GM18502 (cell line): Measurements from ENCODE around the gene ERC1.

Source experiments
- ATAC-seq: cut with Tn5 transposase; IDR thresholded peaks from one replicate; pipeline ENCODE4 v1.9.1; 2021; ENCODE audit warnings: mild to moderate bottlenecking; ENCODE audit not compliant: unreplicated experiment, poor library complexity

The ERC1 gene

DNA sequence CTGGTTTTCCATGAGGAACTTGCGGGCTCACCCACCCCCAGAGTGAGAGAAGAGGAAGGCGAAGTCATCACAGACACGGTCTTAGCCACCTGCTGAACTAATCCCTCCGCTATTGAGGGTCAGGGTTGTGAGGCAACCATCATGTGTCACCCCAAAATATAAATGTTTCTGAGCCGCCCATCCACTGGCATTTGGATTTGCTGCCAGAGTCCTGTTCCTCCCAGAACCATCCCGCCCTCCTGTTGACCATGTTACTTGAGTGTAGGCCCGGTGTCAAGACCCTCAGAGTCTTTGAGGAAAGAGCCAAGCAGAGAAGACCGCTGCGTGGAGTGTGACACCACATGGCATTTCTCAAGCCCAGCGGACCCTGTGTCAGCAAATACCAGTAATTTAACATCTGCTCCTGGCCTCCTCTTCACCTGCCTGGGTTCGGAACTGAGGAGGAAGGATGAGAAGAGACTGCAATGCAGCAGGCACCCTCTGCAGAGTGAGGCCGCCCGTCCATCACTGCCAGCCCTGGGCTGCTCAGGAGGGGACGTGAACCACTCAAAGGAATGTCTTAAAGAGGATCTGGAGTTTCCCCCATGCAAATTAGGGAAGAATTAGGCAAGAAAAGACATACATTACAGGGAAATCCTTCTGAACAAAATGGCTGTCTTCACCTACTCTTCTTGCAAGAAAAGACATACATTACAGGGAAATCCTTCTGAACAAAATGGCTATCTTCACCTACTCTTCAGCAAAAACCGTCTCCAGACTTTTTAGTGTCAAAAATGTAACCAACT, 502.9 kb downstream of the ERC1 start:
- no peak for ATAC-seq

DNA sequence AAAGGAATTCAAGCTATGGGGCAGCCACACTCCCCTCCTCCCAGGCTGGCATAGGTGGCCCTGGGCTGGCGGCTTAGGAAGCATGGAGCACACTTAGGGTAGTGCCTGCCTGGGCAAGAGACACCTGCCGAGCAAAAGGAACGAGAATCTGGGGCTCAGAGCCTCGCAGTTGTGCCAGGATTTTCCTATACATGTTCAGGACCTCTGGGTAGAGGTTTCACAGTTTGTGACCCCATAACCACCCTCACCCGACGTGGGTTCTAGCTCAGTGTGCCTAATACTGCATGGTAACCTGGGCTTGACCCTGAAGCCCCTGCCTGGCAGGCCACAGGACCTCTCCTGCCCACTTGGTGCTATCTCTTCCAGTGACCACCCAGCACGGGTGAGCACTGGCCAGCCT, 503.8 kb downstream of the ERC1 start:
- no peak for ATAC-seq

DNA sequence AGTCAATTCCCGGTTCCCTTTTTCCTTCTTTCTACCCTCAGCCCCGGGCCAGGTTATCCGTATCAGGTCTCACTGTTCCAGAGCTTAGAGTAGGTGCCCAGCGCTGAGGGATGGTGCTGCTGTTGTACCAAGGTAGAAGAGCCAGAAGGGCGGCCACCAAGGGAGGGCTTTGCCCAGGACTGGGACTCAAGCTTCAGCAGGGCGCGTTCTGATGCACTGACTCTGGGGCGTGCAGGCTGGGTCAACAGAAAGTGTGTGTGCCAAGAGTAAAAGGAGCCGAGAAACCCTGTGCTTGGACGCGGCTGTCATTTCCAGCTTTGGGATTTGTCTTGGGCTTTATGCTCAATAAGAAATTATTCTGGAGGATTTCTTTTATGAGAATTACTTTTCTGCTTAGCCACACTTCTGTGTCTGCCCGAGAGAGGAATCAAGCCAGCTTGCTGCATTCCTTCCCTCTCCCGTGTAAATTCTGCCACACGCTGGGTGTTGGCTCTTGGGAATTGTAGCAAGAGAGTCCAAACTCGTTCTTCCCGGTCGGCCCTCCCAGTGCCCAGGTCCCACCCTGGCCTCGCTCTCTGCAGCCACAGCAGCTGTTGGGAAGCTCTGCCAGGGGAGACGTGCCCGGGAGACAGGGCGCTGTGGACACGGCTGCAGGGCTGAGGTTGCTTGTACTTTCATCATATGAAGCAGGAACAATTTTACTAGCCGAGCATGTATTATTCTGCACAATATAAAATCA, 505.3 kb downstream of the ERC1 start:
- no peak for ATAC-seq

DNA sequence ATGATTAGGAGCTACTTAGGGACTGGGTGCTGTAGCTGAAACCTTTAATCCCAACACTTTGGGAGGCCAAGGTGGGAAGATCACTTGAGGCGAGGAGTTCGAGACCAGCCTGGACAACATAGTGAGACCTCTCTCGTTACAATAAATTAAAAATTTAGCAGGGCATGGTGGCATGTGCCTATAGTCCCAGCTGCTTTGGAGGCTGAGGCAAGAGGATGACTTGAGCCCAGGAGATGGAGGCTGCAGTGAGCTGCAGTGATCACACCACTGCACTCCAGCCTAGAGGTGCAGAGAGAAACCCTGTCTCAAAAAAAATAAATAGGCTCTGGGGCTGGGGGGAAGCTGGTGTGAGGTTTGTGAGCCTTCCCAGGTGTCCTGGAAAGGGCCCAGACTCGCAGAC, 506.1 kb downstream of the ERC1 start:
- no peak for ATAC-seq

DNA sequence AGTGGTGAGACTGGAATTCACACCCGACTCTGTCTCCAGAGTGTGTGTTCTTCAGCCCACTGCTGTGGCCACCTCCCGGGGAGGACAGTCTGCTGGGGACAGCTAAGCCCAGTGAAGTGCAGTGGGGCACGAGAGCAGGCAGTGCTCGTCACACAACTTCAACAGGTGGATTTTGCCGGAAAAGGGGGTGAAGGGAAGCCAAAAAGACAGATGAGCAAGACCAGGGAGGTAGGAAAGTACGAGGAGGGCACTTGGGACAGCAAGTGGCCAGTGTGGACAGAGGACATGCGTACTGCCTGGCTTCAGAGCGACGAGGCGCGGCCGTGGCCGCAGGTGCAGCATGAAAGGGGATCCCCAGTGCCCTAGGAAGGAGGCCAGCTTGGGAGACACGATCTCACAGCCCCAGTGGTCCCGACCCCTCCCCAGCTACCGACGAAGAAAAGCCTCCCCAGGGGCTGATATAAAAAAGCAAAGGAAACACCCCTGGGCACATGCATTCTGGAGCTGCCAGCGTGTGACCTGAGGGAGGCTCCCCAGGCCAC, 507.2 kb downstream of the ERC1 start:
- no peak for ATAC-seq

DNA sequence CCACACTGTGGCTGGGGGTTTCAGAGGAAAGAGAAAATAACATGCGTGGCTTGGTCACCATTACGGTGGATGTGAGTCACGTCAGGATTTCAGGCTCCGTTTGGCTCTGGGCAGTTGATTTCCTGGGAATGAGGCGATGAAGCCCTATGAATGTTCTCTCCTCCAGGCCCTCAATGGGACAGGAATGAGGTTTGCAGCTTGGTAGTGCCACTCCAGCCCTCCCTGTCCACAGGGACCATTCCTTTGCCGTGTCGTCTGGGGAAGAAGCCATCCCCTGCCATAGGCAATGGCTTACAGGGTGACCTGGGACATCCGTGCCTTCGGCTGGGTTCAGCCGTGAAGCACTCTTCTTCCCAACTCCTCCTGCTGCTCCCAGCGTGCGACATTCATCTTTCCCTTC, 508.3 kb downstream of the ERC1 start:
- ATAC-seq = no peak

DNA sequence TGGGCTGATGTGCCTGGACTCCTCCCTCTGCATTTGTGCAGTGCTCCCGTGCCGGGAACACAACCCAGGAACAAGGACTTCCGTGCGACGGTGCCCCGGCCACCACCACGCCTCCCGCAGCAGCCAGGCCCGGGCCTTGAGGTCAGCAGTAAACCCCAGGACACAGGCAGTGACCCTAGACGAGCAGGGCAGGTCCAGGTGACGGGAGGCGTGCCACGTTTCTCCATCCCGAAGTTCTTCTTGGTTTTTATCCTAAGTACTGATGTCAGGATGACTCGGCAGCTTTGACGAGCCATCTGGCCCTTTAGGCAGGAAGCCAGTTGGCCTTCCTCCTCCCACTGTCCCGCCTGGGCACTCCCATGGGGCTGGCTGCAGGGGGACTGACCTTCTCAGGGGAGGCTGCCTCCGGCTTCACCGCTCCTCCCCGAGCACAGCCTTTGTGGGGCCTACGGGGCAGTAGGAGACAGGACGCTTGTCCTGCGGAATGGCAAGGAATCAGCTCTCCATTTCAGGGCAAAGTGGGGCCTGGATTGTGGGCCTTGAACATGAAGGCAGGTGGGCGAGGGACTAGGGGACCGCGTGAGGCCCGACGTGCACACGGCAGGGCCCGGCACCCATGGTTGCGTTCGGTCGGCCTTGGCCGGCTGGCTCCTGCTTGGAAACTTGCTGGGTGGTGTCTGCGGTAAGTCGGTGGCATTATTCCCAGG, 509.2 kb downstream of the ERC1 start:
- no peak for ATAC-seq

DNA sequence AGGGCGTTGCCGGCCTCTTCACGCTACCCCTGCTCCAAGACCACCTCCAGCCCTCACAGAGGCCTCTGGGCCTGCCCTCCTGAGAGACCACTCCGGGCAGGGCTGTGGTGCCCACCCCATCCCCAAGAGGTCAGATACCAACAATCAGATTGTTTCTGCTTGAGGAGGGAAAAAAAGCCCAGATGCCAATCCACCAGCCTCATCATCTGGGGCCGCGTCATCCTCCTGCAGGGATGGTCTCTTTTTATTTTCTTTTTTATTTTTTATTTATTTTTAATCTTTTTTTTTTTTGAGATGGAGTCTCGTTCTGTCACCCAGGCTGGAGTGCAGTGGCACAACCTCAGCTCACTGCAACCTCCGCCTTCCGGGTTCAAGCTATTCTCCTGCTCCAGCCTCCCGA, 510.0 kb downstream of the ERC1 start:
- ATAC-seq = no peak

DNA sequence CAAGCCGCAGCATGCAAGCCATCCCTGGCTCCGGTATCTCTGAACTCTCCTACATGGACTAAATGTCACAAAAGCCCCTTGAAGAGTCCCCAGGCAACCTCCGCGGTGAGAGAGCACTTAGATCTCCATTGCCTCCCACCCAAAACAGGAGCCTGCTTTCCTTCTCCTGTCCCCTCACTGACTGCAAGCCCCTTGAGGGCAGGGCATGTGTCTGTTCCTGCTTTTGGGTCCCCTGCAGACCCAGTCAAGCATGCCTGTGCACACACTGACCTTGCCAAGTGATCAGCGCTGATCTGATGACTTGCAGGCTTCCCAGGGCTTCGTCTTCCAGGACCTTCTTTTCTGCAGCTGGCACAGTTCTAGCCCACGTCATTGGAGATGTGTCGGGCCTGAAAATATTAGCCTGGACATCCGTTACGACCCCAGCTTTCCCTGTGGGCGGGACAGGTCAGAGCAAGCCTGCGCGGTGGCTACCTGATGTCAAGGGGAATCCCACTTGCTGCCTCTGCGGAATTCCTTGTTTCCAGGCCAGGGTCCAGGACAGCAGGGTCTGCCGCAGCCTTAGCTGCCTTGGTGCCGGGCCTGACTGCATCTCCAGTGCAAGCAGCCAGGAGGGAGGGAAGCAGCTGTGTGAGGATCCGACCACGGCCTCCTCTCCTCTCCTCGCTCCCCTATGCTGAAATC, 510.8 kb downstream of the ERC1 start:
- no peak for ATAC-seq

DNA sequence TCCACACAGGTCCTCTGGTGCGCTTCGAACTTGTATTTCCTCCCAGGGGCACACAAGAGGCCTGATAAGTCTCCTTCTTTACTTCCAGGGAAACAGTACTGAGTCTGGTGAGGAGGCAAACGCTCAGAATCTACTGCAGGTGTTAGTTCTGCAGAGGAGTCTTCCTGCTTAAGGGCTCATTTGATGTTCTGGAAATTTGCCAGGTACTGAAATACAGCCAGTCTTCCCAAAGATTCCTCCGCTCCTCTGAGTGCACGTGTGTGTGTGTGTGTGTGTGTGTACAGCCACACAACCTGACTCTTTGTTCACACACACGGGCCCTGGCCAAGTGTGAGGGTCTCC, 511.3 kb downstream of the ERC1 start:
- ATAC-seq = no peak

DNA sequence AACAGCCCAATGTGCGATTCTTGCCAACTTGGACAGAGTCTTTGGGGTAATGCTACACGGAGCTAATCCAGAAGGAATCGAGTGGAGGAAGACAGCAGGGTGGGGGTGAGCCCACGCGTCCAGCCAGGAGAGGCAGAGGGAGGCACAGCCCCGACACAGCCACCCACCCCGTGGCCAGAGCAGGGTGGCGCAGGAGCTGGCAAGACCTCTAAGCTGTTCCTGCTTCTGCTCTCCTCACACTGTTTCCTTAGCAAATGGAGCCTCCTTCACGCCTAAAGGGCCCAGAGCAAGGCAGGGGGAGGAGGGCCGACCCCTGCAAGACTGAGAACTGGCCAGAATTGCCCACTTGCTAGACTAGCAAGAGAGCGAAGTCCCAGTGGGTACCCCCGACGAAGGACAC, 511.8 kb downstream of the ERC1 start:
- ATAC-seq = no peak

DNA sequence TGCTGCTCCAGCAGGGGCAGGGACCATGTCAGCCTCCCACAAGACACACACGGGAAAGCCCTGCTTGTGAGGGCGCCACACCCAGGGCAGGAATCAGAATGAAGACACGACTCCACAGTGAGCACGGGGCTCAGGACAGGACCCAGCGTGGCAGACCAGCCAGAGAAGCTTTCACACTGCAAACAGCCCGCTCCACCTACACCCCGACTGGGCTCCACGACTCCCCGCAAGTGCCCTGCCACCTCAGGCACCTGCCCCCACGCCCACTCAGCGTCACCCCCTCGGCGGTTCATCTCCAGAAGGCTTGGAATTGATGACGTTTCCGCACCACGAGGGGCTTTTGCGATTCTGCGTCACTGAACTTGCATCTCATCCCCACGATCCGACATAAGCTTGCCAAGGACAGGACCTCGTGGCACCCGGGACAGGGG, 512.3 kb downstream of the ERC1 start:
- no peak for ATAC-seq

DNA sequence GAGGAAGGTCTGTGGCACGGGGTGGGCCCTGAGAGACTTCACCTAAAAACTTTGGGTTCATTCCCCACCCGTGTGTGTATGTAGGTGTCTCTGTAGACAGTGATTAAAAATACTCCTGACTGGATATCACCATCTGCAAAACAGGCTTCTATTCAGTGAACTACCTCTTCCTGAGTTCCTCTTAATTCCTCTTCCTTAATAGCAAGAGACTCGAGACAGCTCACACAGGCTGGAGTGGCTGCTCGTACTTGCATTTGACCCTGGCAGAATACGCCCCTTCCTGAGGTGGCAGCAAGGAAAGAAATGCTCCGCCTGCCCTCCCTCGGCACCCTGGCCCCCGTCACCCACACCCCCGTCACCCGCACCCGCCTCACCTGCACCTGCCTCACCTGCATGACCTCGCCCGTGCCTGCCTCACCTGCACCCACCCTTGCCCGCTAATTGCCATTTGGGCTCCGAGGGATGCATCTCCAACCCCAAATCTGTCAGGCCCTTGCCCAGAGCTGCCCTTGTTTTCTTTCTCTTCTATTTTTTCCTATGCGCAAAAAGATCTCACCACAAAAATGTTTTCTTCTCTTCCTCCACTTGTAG, 513.4 kb downstream of the ERC1 start:
- ATAC-seq = no peak

DNA sequence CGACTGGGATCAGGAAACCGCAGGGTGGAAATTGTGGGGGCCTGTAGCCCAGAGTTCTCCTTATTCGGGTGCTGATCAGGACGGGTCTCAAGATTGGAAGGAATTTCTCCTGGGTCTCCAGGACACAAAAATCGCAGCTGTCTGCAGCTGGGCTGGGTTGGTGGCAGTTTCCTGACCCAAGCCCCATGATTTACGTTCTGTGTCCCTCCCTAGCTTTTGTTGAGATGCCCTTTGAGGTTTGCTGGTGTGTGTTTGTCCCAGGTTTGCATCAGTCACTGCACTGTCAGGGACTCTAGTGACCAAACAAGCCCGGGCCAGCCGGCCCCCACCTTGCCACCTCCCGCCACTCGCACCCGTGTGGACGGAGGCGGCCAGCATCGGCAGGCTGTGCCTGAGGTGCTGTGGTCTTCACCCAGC, 513.9 kb downstream of the ERC1 start:
- no peak for ATAC-seq

DNA sequence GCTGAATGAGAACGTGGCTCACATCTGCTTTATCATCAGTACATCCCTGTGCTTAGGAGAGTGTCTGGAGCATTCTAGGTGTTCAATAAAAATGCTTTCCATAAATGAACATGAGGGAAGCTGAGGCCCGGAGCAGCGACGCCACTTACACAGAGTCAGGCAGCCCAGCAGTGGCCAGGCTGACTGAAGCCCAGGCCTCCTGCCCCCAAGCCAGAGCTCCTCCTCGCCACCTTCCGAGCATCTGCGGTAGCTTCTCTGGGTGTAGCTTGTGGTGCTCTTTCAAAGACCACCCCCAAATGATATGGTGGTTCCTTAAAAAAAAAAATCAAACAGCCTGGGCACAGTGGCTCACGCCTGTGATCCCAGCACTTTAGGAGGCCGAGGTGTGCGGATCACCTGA, 514.6 kb downstream of the ERC1 start:
- no peak for ATAC-seq

DNA sequence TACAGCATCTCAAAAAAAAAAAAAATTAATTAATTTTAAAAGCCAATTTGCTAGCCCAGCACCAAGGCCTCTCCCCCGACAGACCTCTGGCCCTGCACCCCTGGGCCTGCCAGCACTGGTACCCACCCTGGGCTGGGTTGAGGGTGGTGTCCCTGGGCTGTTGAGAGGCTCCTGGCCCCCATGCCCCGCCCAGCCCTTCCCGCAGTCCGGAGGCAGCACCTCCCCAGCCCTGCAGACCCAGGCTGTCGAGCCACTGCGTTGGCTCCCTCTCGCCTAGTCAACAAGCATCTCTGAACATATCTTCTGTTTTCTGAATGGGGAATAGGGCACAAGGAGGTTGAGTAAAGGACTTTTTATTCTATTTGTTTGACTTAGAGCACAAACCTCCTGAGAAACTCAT, 516.3 kb downstream of the ERC1 start:
- no peak for ATAC-seq

DNA sequence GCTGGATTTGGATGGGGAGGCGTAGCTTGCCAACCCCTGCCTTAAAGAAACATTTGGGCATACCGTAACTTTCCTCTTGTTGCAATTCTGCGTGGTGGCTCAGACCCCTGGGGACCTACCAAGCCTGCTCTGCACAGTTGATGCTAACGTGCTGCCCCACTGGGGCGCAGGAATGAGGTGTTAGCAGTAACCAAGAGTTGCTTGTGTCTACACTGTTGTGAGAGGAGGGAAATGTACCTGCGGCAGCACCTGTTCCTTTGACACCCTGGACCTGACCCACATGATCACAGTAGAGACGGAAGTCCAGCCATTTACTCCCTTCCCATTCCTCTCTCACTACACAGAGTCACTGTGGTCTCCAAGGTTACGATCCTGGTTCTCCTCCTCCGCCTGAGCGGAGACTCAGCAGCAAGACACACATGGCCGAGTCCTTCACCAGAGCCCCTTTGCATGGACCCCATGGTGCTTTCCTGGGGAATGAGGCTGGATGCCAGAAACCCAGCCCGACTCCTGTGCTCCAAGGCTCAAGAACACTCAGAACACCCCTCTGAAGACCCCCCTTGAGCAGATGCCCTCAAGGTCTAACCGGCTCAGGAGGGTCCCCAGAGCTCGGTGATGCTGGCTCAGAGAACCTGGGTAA, 518.5 kb downstream of the ERC1 start:
- ATAC-seq = no peak

DNA sequence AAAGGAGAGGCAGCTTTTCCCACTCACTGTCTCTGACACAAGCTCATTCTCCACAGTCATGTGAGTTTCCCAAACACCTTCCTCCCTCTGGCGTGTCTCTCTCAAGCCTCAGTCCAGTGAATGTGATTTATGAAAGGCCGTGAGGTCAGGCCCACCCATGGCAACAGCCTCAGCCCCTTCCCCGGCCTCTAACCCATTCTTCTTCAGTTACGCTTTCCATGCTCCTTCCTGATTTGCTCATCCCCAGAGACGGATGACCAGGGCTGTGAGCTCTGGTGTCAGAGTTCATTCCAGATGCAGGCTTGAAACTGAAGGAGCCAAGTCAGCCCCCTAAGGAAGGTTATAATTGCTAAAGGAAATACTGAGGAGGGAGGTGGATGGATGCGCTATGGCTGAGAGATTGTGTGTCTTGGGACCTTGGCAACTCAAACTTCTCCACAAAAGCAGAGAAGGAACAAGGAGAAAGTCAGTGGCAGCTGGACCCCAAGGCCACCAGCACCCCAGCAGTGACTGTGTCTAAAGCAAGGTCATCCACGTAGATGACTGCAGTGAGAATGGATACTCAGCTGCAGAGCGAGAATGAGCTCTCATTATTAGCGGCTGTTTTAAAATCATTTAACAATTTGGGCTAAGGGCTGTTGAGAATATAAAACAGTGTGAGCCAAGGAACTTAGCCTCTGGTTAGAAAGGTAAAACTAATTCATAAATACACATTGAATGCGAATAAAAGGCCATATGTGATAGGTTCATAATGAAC, 519.2 kb downstream of the ERC1 start:
- no peak for ATAC-seq

DNA sequence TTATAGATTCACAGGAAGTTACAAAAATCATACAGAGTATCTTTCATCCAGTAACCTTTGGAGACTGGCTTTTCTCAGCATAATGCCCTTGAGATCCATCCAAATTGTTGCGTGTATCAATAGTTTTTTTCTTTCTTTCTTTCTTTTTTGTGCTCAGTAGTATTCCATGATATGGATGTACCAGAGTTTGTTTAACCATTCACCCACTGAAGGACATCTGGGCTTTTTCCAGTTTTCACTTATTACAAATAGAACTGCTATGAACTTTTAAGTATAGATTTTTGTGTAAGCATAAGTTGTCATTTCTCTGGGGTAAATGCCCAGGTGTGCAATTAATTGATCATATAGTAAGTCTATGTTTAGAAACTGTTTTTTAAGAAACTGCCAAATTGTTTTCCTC, 524.0 kb downstream of the ERC1 start:
- no peak for ATAC-seq
